HK-2 (cell line): Measurements from ENCODE around the gene SPRING1.

Source experiments
- DNase-seq: peaks from one replicate; pipeline ENCODE4 v3.0.0-alpha.2; 2018; ENCODE audit not compliant: unreplicated experiment

Gene SPRING1

DNA sequence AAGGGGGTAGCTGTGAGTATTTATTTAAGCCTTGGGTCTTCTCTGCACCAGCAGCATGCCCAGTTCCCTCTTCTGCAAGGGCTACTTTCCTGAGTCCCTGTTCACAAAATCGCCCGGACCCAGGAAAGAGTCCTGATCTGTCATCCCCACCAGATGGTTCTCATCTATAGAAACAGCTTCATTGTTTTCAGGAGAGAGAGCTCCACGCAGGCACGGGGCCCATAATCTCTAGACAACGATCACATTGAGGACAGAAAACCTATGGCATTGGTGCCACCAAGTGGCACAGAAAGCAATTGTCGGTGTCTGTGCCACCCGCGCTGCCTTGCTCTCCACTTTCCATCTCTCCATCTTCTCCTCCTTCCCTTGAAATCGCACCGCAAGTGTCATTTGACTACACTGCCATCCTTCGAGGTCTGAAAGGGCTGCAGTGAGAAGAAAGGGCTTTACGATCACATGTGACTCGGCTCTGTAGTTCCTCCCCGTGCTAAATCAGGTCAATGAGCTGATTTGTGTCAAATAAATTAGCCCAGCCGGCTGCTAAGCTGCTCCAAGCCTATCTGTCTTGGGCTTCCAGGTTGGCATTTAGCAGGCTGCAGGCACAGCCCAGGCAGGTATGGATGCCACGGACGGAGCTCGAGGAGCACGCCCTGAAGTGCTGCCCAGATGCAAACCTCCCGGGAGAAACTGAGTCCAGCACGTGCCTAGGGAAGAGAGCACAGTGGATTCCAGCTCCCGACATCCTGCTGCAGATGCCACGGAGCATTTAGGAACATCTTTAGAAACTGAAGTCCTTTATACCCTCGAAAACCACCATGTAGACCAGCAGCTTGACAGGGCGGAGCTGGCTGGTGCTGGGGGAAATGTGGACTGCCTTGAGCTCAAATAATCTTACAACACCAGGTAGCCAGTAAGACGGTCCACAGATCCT, 28.8 kb downstream of the SPRING1 start:
- DNase-seq: peak; percentile 46

DNA sequence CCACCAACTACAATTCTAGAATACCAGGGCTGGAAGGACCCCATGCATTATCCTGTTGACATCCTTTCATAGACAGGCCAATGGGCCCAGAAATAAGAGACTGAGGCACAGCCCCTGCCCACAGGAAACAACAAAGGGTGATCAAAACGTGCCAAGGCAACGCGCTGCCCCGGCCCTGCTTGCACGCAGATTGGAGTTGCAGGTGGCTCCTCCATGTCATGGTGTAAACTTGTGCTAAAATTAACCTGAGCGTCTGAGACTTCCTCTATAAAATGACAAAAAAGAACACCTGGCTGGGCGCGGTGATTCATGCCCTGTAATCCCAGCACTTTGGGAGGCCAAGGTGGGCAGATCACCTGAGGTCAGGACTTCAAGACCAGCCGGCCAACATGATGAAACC, 30.1 kb downstream of the SPRING1 start:
- DNase-seq: no peak

DNA sequence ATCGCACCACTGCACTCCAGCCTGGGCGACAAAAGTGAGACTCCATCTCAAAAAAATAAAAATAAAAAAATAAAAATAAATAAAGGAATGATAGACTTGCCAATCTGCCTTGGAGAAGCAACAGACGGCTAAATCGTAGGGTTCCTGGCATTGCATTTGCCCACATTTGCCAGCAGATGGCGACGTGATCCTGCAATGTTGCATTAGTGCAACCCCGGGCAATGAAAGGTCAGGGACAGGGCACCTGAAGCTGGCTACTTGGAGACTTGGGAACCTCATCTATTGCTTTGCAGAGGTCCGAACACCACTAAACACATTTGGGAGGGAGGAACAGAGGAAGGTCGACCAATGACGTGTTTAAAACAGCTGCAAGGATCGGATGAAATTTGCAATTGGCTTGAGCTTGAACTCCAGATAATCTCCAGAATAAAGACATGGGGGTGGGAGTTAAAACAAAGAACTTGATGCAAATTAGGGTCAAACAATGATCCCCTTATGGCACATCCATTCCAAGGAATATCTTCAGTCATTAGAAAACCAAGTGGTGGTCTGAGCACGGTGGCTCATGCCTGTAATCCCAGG, 34.6 kb downstream of the SPRING1 start:
- peak; percentile 59 for DNase-seq

DNA sequence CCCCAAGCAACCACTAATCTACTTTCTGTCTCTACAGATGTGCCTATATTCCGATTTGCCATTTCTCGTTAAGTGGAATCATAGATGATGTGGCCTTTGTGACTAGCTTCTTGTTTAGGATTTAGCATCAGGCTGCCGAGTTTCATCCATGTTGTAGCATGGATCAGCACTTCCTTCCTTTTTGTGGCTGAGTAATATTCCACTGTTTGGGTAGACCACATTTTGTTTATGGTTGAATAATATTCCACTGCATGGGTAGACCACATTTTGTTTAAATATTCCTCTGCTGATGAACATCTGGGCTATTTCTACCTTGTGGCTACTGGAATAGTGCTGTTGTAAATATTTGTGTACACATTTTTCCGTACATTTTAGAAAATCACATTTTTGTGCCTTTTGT, 36.4 kb downstream of the SPRING1 start:
- DNase-seq: no peak

DNA sequence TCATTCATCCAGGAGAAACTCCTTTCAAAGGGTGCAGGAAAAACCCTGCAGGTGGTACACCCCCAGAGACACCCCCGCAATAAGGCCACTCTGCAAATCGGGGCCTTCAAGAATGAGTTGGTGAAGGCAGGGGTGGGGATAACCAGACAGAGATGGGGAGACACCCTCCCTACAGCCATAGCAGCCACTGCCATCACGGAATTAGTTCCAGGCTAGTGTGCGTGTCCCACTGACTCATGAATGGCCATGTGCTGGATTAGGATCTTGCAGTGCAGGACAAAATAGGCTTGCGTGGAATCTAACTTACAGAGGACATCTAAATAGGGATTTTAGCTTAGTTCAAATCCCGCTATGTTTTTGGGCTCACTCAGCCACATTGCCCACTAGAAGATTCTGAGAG, 37.8 kb downstream of the SPRING1 start:
- DNase-seq: no peak

DNA sequence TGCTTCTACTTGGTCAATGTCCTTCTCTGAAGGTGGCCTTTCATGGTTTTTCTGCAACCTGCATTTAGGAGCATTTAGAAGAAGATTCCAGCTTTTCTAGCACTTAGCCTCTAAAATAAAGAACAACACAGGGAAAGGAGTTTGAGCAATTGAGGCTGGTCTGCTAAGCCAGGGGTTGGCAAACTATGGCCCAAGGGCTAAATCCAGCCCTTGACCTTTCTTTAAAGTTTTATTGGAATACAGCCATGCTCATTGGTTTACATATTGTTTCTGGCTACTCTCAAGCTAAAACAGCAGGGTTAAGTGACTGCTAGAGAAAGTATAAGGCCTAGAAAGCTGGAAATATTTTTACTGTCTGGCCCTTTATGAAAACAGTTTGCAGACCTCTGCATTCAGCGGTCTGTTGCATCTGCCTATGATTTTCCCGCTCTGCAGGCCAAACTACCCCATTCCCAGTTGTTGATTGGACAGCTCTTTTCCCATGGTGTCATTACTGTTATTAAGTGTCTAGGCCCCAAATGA, 39.3 kb downstream of the SPRING1 start:
- no peak for DNase-seq

DNA sequence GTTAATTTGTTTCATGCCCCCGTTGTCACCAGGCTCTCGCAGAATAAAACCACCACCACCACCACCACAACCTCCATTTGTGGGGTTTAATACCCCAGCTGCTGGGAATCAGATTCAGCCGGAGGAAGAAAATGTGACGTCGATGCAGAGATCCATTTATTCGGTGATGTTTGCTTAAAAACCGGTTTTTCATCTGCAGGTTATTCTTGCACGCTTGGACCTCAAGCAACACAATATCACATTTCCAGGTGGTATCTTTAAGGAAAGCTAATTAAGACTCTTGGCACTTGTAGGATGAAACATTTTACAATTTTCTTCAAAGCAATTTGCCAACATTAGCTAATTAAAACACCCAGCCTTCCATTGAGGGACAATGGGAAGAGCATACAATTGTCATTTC, 39.8 kb downstream of the SPRING1 start:
- no peak for DNase-seq

DNA sequence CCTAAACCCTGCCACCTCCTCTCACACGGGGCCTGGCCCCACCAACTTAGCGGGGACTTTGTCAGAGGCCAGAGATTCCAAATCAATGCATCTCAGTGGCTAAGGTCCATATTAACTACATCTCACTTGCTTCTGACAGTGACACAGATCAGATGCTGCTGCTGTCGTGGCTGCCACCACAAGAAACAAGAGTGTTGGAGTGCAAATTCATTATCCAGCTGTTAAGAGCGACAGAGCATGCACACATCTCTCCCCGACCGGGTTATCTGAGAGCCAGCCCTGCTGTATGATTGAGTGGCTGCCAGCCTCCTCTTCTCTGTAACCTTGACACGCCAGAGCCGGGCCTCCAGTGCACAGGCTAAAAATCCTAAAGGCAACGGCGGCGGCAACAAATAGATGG, 40.2 kb downstream of the SPRING1 start:
- no peak for DNase-seq

DNA sequence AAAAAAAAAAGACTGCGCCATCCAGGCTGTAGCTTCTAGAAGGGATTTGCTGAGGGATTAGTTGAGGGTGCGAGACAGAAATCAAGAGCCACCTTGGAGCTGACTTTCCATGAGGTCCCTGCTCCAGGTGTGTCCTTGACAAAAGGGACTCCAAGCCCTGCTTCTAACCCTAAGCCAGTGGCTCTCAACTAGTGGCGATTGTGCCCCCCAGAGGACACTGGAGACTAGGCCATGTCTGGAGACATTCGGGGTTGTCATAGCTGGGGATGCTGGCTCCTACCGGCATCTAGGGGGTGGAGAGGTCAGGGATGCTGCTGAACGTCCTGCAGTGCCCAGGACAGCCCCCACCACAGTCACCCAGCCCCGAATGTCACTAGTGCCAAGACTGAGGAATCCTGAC, 40.6 kb downstream of the SPRING1 start:
- DNase-seq: no peak

DNA sequence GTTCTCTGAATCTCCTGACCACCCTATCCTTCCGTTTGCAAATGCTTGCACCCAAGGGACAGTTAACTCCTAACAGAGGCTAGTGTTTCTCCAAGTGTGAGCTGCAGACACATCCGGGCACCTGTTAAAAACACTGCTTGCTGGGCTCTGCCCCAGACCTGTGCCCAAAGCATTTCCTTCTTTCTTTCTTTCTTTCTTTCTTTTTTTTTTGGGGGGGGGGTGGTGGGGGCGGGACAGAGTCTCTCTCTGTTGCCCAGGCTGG, 42.5 kb downstream of the SPRING1 start:
- no peak for DNase-seq

DNA sequence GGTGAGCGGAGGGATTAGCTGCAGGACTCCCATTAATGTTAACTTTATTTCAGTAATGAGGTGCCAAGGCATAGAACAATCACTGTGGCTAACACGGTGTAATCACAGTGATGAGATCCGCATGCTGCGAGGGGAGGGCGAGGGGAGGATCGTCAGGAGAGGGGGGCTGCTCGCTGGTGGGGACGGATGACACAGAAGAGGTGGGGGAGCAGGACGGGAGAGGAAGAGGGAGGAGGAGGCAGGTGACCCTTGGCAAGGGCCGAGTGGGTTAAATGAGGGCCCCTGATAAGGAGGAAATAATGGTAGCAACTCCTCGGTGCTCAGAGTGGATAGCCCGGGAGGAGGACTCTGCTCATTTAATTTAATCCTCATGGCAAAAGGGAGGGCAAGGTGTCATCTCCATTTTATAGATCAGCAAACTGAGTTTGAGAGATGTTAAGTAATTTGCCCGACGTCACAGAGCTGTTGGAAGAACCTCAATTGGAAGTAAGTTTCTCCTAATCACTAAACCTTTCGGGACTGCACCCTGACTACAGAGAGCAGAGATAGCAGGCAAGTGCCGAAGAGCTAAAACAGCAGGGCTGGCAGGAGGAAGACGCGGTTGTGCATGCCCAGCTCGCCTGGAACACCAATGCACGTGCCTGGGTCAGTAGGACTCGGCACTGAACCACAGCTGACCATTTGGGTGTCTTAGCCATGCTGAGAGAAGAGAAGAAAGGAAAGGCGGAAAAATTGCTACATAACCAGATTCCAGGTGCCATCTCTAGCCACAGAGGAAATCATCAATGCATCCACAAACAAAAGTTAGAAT, 43.0 kb downstream of the SPRING1 start:
- DNase-seq: no peak

DNA sequence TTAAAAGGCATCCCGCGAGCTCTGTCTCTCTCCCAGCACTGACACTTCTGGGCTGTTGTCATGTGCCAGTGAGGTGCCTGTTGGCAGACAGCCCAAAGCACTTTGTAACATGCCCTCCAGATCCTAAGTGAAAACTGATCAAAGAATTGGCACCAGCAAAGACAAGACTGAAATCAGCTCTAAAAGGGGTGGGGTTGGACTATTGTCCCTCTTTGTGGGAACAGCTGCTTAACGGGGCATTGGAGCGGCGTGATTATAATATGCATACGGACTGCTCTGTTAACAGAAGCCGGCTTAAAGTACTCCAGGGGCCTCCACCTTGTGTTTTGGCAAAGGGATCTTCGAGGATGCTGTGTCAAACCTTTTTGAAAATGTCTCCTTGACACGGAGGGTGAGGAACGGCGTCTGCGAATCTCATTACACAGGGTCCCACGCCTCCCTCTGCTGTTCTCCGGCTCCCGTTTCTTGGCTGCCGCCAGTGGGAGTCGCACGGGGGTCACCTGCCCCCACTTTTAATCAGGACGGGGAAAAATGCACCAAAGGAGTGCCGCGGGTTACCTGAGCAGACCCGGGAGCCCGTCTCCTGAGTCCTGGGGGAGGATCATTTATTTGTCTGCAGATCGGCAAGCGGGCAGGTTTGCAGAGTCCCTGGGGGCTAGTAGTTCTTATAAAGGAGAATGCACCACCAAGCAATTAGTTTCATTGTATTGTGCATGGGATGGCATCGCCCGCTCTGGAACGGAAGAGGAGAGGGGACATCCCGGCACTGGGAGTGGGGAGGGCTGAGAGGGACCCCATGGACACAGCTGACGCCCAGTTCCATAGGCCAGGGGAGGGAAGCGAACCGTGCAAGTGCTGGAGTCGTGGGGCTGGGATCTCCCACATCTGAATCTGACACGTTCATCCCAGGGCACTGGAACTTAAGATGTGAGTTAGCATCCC, 44.3 kb downstream of the SPRING1 start:
- DNase-seq: no peak

DNA sequence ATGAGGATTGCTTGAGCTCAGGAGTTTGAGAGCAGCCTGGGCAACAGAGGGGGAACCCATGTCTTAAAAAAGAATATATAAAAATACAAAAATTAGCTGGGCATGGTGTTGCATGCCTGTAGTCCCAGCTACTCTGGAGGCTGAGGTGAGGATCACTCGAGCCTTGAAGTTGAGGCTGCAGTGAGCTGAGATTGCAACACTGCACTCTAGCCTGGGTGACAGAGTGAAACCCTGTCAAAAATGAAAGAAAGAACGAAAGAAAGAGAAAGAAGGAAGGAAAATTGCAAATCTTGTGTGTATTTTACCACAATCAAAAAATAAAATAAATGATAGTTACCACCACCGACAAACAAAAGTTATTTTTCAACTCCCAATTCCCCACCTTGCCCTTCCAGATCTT, 45.3 kb downstream of the SPRING1 start:
- no peak for DNase-seq

DNA sequence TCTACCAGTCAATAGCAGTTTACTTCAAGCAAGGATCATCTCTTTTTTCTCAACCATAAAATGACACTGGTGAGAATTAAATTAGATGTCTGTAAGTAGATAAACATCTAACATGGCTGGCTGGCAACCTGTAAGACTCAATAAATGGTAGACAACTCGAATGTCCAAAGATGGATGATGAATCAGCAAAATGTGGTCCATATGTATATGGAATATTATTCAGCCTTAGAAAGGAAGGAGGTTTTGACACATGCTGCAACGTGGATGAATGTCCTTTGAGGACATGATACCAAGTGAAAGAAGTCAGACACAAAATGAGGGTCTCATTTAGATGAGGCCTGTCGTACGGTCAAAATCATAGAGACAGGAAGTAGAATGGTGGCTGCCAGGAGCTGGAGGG, 46.2 kb downstream of the SPRING1 start:
- DNase-seq: no peak

DNA sequence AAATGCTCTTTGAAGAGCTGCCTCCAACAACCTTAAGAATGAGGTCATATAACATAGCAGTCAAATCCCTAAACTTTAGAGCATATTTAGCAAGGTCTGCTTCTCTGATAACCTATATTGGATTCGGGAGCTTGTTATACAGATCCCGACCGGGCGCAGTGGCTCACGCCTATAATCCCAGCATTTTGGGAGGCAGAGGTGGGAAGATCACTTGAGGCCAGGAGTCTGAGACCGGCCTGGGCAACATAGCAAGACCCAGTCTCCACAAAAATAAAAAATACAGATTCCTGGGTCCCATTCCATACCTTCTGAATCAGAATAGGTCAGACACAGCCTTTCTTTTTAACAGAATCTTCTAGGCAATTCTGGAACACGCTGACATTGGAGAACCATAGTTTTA, 46.7 kb downstream of the SPRING1 start:
- DNase-seq: no peak

DNA sequence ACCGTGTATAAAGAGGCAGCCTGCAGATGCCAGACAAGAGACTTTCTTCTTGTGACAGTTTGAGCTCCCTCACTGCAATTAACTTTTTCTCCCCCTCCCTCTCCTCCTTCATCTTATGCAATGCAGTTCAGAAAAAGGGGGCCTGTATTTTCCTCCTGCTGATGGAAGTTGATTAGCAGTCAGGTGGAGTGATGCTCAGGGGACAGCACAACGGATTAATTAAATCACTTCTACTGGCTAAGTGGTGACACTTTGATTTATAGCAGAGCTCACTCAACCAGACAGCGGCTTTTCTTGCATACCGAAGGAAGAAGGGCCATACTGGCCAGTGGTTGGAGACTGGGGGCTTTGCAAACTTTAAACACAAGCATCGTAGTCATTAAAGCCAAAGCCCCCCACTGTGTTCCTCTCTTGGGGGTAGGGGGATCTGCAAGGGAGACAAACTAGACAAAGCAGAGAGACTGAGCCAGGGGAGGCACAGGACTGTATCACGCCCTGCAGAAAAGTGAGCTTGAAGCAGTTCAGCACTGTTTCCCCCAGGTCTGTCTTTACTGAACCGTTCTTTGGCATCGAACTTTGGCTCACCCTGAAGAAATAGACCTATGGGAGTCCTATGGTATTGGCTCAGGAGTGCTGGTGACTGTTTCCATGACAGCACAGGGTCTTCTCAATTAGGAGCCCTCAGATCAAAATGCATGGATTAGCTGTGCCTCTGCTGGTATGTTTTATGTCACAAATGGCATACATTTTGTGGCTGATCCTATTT, 47.7 kb downstream of the SPRING1 start:
- DNase-seq: no peak

DNA sequence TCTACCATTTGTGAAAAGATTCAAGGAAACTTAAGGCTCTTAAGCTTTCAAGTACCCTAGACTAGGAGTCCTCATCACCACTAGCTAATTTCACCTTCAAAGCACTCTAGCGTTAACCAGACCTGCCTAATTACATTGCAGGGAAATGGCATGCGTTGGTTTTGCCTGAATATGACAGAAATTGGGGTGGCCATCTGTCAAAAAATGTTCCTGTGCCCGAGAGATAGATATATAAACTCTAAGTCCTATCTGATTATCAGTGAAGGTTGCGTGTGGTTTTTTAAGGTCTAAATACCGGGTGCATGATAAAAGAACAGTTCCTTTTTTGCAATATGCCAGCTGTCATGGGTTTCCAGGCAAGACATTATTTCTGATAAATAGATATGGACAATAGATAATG, 48.3 kb downstream of the SPRING1 start:
- DNase-seq: no peak
